Endothelial cell of umbilical vein (primary cell): ENCODE data around the gene FHOD3. TPM values are rescaled to one million over a fixed set of nuclear protein-coding genes. Genes with fewer than 3 reads are reported as not detected.

Source experiments
- BruUV-seq: library from RNA; stranded (reverse); fragments of 400-500 nt; replicated peaks from 2 replicates; lab custom pipeline; 2021; lab: Mats Ljungman, UMichigan
- CTCF ChIA-PET: fragments of 300-600, 350-600 bp; sonication (Branson Sonifier 250); formaldehyde crosslinking; loops from one replicate; lab custom pipeline; 2021; ENCODE audit warnings: antibody characterized with exemption, inconsistent platforms; lab: Charles Lee
- POLR2A ChIA-PET: fragments of 300-600, 350-600 bp; sonication (Branson Sonifier 250); formaldehyde crosslinking; loops from one replicate; lab custom pipeline; 2021; ENCODE audit warnings: antibody characterized with exemption, inconsistent platforms; lab: Charles Lee
- DNase-seq: peaks from one replicate; pipeline ENCODE4 v3.0.0-alpha.2; 2011; ENCODE audit warnings: low read depth, low spot score
- FAIRE-seq: peaks from 2 replicates; lab custom pipeline; 2011; peaks lifted over from hg19 to GRCh38; lab: Jason Lieb, UNC
- H2AFZ ChIP-seq: 2 replicates; pipeline ENCODE4 v1.6.0; 2012; ENCODE audit warnings: low read depth, low read length, control low read depth, inconsistent platforms
- H3K27ac ChIP-seq: 2 replicates; pipeline ENCODE4 v1.5.1; 2011; ENCODE audit warnings: low read depth, mild to moderate bottlenecking, control low read depth, low read length, moderate library complexity; ENCODE audit not compliant: insufficient read depth
- H3K27me3 ChIP-seq, 2 experiments: 2 replicates each; pipeline versions ENCODE4 v1.6.0 to v1.6.1; 2011; ENCODE audit warnings: low read length in 2 of 2, mixed read lengths in 1 of 2; ENCODE audit not compliant: control insufficient read depth in 2 of 2, insufficient read depth in 2 of 2
- H3K36me3 ChIP-seq, 2 experiments: 2 replicates in 1 of 2; 3 replicates in 1 of 2; pipeline ENCODE4 v1.5.1; 2011; ENCODE audit warnings: low read length in 2 of 2, mild to moderate bottlenecking in 1 of 2, moderate library complexity in 1 of 2; ENCODE audit not compliant: control insufficient read depth in 2 of 2, insufficient read depth in 2 of 2; ENCODE audit errors: extremely low read depth in 1 of 2
- H3K4me1 ChIP-seq: 3 replicates; pipeline ENCODE4 v1.5.1; 2011; ENCODE audit warnings: mild to moderate bottlenecking, low read length; ENCODE audit not compliant: control insufficient read depth, insufficient read depth; ENCODE audit errors: extremely low read depth
- H3K4me2 ChIP-seq: 2 replicates; pipeline ENCODE4 v1.6.1; 2011; ENCODE audit warnings: low read length, control low read depth, mixed read lengths; ENCODE audit not compliant: insufficient read depth
- H3K4me3 ChIP-seq, 3 experiments: fragments of 200-600 bp in 1 of 3; sonication (generic), shearing (Covaris generic) in 1 of 3; replicated peaks in 1 of 3; 2 replicates each; pipeline ENCODE4 v1.5.1; 2011 to 2016; ENCODE audit warnings: control low read depth in 3 of 3, low read length in 3 of 3, mild to moderate bottlenecking in 2 of 3, inconsistent platforms in 1 of 3, low read depth in 1 of 3, moderate library complexity in 1 of 3; ENCODE audit not compliant: insufficient read depth in 1 of 3
- H3K79me2 ChIP-seq: 2 replicates; pipeline ENCODE4 v1.6.0; 2012; ENCODE audit warnings: low read length, inconsistent platforms; ENCODE audit not compliant: control insufficient read depth, insufficient read depth
- H3K9ac ChIP-seq: replicated peaks from 2 replicates; pipeline ENCODE3; 2011; ENCODE audit warnings: low read length, control low read depth; ENCODE audit not compliant: insufficient read depth; ENCODE audit errors: extremely low read depth
- H3K9me1 ChIP-seq: replicated peaks from 3 replicates; pipeline ENCODE4 v1.6.0; 2011; ENCODE audit warnings: mild to moderate bottlenecking, low read length; ENCODE audit not compliant: control insufficient read depth, insufficient read depth; ENCODE audit errors: extremely low read depth
- H3K9me3 ChIP-seq: replicated peaks from 2 replicates; pipeline ENCODE4 v1.5.1; 2012; ENCODE audit warnings: low read length, inconsistent platforms; ENCODE audit not compliant: control insufficient read depth, insufficient read depth
- H4K20me1 ChIP-seq: replicated peaks from 2 replicates; pipeline ENCODE3; 2011; ENCODE audit warnings: mild to moderate bottlenecking, low read length; ENCODE audit not compliant: control insufficient read depth, insufficient read depth; ENCODE audit errors: extremely low read depth
- EZH2 ChIP-seq: IDR thresholded peaks from 2 replicates; pipeline ENCODE4 v1.6.1; 2012; ENCODE audit warnings: borderline replicate concordance, low read depth, mild to moderate bottlenecking, moderate library complexity, low read length, inconsistent platforms; ENCODE audit not compliant: severe bottlenecking
- FOS ChIP-seq: IDR thresholded peaks from 2 replicates; pipeline ENCODE4 v1.6.1; 2011; ENCODE audit warnings: mild to moderate bottlenecking, low read length, moderate library complexity, borderline replicate concordance; ENCODE audit not compliant: insufficient read depth
- GATA2 ChIP-seq: IDR thresholded peaks from 2 replicates; pipeline ENCODE4 v1.7.0; 2011; ENCODE audit warnings: low read depth, mild to moderate bottlenecking, moderate library complexity, mixed read lengths, low read length; ENCODE audit not compliant: insufficient read length, insufficient read depth
- JUN ChIP-seq: IDR thresholded peaks from 2 replicates; pipeline ENCODE4 v1.6.1; 2011; ENCODE audit warnings: borderline replicate concordance, low read depth; ENCODE audit not compliant: insufficient read length, insufficient read depth
- MYC ChIP-seq: IDR thresholded peaks from one replicate; pipeline ENCODE4 v1.6.1; 2011; ENCODE audit warnings: mild to moderate bottlenecking, low read depth, low read length
- POLR2A ChIP-seq: IDR thresholded peaks from 2 replicates; pipeline ENCODE4 v1.6.1; 2012; ENCODE audit warnings: low read depth, mild to moderate bottlenecking, control low read depth, low read length
- POLR2AphosphoS5 ChIP-seq: IDR thresholded peaks from 2 replicates; pipeline ENCODE4 v1.6.1; 2012; ENCODE audit warnings: low read depth, mild to moderate bottlenecking, control low read depth, low read length, moderate library complexity; ENCODE audit not compliant: insufficient read depth
- dilution Hi-C: fragments of 300-500 bp; cut with MboI; formaldehyde crosslinking; loops from one replicate; pipeline ENCODE4 v1.15.0; 2019; ENCODE audit warnings: low sequenced_read_pairs; ENCODE audit not compliant: extremely low pct_ligation_motif_present
- intact Hi-C: fragments of 100-400 bp; cut with micrococcal nuclease; formaldehyde crosslinking; loops from one replicate; pipeline ENCODE4 v1.10.0; 2022
- polyA plus RNA-seq, 4 experiments: library from polyadenylated mRNA; depleted of rRNA in 3 of 4; stranded (reverse) in 3 of 4; unstranded in 1 of 4; fragments of >200 nt; gene quantifications; 2 replicates each; pipeline versions ENCODE4 v1.2.1 to v1.2.3, GENCODE V29; 2011 to 2012; ENCODE audit warnings: missing spikeins in 1 of 4
- total RNA-seq: library from RNA; stranded (reverse); gene quantifications from 2 replicates; pipeline ENCODE4 v1.2.3, GENCODE V29; 2021
- TF ChIP-seq, protein P1 (sequence below): IDR thresholded peaks from 2 replicates; pipeline ENCODE4 v1.6.1; 2011; ENCODE audit not compliant: insufficient read depth, insufficient read length
- TF ChIP-seq, protein P2 (sequence below), 2 donors: IDR thresholded peaks; 1 replicate in 1 of 2; 2 replicates in 1 of 2; pipeline ENCODE4 v1.5.1; 2011; ENCODE audit warnings: low read length in 2 of 2, mild to moderate bottlenecking in 2 of 2, moderate library complexity in 2 of 2, control low read depth in 1 of 2, inconsistent platforms in 1 of 2, low read depth in 1 of 2; ENCODE audit not compliant: insufficient read depth in 1 of 2; ENCODE audit errors: extremely low read depth in 1 of 2

FHOD3 gene
- total and polyA plus RNA-seq, 2 donors (not counting 3 experiments of a cell fraction or from before 2014, with no cell fraction given) = 0.06 to 1.5 TPM

DNA sequence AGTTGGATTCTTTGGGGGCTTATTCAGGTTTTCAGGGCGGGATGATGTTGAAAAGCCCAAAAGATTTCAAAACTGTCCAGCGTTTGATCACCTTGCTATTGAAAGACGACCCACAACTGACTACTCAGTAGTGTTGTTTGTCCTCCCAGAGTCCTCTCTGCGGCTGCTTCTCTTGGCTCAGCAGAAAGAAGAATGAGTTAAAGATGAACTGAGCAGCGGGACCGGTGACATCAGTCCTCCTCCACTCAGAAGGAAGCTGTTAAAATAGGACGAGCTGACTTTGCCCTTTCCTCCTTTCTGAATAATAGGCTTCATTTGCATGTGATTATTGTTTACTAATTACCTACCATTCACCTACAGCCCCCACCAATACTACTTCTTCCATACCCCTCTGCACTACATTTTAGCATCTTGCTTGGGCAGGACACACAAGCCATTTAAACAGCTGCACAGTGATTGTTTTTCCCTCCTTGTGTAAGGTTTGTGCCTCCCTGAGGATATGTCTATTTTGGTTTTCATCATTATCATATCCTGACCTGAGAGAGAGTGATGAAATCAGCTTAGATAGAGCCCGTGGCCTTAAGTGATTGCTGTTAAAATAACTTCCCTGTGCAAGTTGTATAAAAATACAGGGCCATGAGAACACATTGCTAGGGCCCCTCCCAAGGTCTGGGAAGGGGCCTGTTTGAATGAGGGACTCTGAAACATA, 261.8 kb downstream of the FHOD3 start:
- intact Hi-C loops = no loop called here
- Histone ChIP-seq H3K79me2 (no peaks in the 10 kb centered on the region), H3K9me3 (no peaks in the 10 kb centered on the region), H3K9me1 (no peaks in the 10 kb centered on the region), H3K4me3 (no peak overlapping the region), H3K36me3 (no peaks in the 10 kb centered on the region), H3K9ac (no peak overlapping the region), H3K27me3 (no peaks in the 10 kb centered on the region), H2AFZ (no peak overlapping the region), H3K4me2 (no peak overlapping the region), H4K20me1 (no peaks in the 10 kb centered on the region), H3K4me1 (no peaks in the 10 kb centered on the region), H3K27ac (no peak overlapping the region)
- CTCF ChIA-PET = interaction anchor here (1.4 kb wide), 1 partner anchor 74 kb away, joined by 4 read pairs; no protein-coding TSS in a partner anchor
- DNase-seq (no peak), FAIRE-seq (no peak)
- TF ChIP-seq MYC = no peak
- TF ChIP-seq, protein P1, sequence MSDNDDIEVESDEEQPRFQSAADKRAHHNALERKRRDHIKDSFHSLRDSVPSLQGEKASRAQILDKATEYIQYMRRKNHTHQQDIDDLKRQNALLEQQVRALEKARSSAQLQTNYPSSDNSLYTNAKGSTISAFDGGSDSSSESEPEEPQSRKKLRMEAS = no peak
- TF ChIP-seq POLR2A = no peak
- TF ChIP-seq FOS = no peak
- no peak for TF ChIP-seq POLR2AphosphoS5
- dilution Hi-C loops = no loop called here
- no TSS peak for BruUV-seq
- POLR2A ChIA-PET = no interaction called here

DNA sequence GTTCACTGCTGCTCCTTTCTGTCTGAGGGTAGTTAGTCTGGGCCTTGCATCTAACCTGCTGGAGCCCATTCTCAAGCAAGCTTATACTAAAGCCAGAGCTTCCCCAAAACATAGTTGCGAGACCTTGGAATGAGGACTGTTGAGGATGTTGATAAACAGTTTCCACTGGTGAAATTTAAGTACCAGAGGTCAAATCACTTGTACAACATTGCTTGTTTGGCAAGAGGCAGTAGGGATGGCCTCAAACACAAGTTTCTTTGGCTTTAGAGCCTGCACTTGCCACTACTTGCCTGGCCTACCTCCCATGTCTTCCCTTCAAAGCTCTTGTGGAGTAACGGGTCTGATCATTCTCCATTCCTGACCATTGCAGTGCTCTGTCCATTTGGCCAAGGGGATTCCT, 262.7 kb downstream of the FHOD3 start:
- no peak overlapping the region for H3K9ac ChIP-seq
- no peaks in the 10 kb centered on the region for H3K9me3 ChIP-seq
- H3K27ac ChIP-seq = no peak overlapping the region
- intact Hi-C loops = no loop called here
- no peaks in the 10 kb centered on the region for H3K4me1 ChIP-seq
- TF ChIP-seq, protein P2, sequence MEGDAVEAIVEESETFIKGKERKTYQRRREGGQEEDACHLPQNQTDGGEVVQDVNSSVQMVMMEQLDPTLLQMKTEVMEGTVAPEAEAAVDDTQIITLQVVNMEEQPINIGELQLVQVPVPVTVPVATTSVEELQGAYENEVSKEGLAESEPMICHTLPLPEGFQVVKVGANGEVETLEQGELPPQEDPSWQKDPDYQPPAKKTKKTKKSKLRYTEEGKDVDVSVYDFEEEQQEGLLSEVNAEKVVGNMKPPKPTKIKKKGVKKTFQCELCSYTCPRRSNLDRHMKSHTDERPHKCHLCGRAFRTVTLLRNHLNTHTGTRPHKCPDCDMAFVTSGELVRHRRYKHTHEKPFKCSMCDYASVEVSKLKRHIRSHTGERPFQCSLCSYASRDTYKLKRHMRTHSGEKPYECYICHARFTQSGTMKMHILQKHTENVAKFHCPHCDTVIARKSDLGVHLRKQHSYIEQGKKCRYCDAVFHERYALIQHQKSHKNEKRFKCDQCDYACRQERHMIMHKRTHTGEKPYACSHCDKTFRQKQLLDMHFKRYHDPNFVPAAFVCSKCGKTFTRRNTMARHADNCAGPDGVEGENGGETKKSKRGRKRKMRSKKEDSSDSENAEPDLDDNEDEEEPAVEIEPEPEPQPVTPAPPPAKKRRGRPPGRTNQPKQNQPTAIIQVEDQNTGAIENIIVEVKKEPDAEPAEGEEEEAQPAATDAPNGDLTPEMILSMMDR (IDR thresholded peaks at IDR 0.05; ENCODE audit: extremely low read depth in 1 of 2, insufficient read depth in 1 of 2, low read depth in 1 of 2, low read length in 2 of 2) = no peak
- TF ChIP-seq MYC = no peak
- no peak for TF ChIP-seq POLR2A
- TF ChIP-seq JUN = no peak
- TF ChIP-seq POLR2AphosphoS5 = no peak
- TF ChIP-seq EZH2 = no peak
- TF ChIP-seq, protein P1 = no peak
- TF ChIP-seq FOS = no peak
- TF ChIP-seq GATA2 = no peak
- no peaks in the 10 kb centered on the region for H3K9me1 ChIP-seq
- BruUV-seq = no TSS peak
- no peaks in the 10 kb centered on the region for H4K20me1 ChIP-seq
- no peak overlapping the region for H3K4me2 ChIP-seq
- ChIA-PET POLR2A (no interaction called here), CTCF (interaction anchor here (1.4 to 1.6 kb wide), 2 partner anchors 11 to 73 kb away, joined by 4 to 6 read pairs; no protein-coding TSS in a partner anchor)
- dilution Hi-C loops = no loop called here
- DNase-seq (no peak), FAIRE-seq (no peak)
- no peaks in the 10 kb centered on the region for H3K79me2 ChIP-seq
- H3K4me3 ChIP-seq = no peak overlapping the region
- H3K36me3 ChIP-seq = no peaks in the 10 kb centered on the region
- no peak overlapping the region for H2AFZ ChIP-seq
- H3K27me3 ChIP-seq = no peaks in the 10 kb centered on the region
